MCF 10A (cell line): ENCODE data around the gene MBOAT2. TPM values are rescaled to one million over a fixed set of nuclear protein-coding genes. Genes with fewer than 3 reads are reported as not detected.
A peak's percentile ranks its signal among the peaks of the same experiment; 100 is the strongest.

Experiments
- BruUV-seq: library from RNA; stranded (reverse); fragments of 400-500 nt; replicated peaks from 2 replicates; lab custom pipeline; 2021; lab: Mats Ljungman, UMichigan
- CTCF ChIA-PET: fragments of 300-600 bp; sonication (Branson Sonifier 250); formaldehyde crosslinking; extraction: SDS; loops from one replicate; lab custom pipeline; 2021; ENCODE audit warnings: antibody characterized with exemption, inconsistent platforms; lab: Yijun Ruan, JAX
- POLR2A ChIA-PET: fragments of 300-600, 350-650 bp; sonication (Branson Sonifier 250); formaldehyde crosslinking; extraction: SDS; loops from one replicate; lab custom pipeline; 2020; ENCODE audit warnings: antibody characterized with exemption, inconsistent platforms; lab: Yijun Ruan, JAX
- DNase-seq: peaks from one replicate; pipeline ENCODE4 v3.0.0-alpha.2; 2018; ENCODE audit not compliant: unreplicated experiment
- H3K27ac Mint-ChIP-seq: one replicate; pipeline ENCODE4 v1.8.0; 2022; ENCODE audit warnings: mild to moderate bottlenecking, low read depth, mixed read lengths; ENCODE audit not compliant: unreplicated experiment
- H3K27me3 Mint-ChIP-seq: one replicate; pipeline ENCODE4 v1.8.0; 2022; ENCODE audit warnings: mixed read lengths; ENCODE audit not compliant: insufficient read depth, unreplicated experiment
- H3K36me3 Mint-ChIP-seq: one replicate; pipeline ENCODE4 v1.8.0; 2022; ENCODE audit warnings: mild to moderate bottlenecking, moderate library complexity, mixed read lengths; ENCODE audit not compliant: insufficient read depth, unreplicated experiment
- H3K4me1 Mint-ChIP-seq: one replicate; pipeline ENCODE4 v1.8.0; 2022; ENCODE audit warnings: mixed read lengths; ENCODE audit not compliant: insufficient read depth, unreplicated experiment
- H3K4me3 Mint-ChIP-seq: one replicate; pipeline ENCODE4 v1.8.0; 2022; ENCODE audit warnings: mild to moderate bottlenecking, moderate library complexity, mixed read lengths; ENCODE audit not compliant: unreplicated experiment
- H3K9me3 Mint-ChIP-seq: one replicate; pipeline ENCODE4 v1.8.0; 2022; ENCODE audit warnings: mixed read lengths; ENCODE audit not compliant: unreplicated experiment
- CTCF ChIP-seq: fragments of 200-600 bp; IDR thresholded peaks from one replicate; pipeline ENCODE4 v1.8.0; 2022; ENCODE audit warnings: antibody characterized with exemption, mild to moderate bottlenecking; ENCODE audit not compliant: unreplicated experiment
- intact Hi-C: fragments of 100-400 bp; cut with micrococcal nuclease; formaldehyde crosslinking; loops from 2 replicates; pipeline ENCODE4 v1.14.1; 2022
- total RNA-seq: library from RNA; stranded (reverse); gene quantifications from 2 replicates; pipeline ENCODE4 v1.2.3, GENCODE V29; 2022

Gene MBOAT2
- total RNA-seq, 1 experiment from 2014 or later, result 34.7 TPM

GRCh38 chr2:8827729-8828128, 175.8 kb downstream of the MBOAT2 start:
- Mint-ChIP-seq H3K36me3 (peaks cover 23% of the 10 kb centered on the region), H3K9me3 (no peaks in the 10 kb centered on the region), H3K27me3 (no peaks in the 10 kb centered on the region), H3K4me1 (peaks cover 12% of the 10 kb centered on the region), H3K4me3 (no peak overlapping the region), H3K27ac (no peak overlapping the region)
- POLR2A ChIA-PET, result no interaction called here
- no peak for TF ChIP-seq CTCF
- CTCF ChIA-PET, result interaction anchor here (0.6 kb wide), 1 partner anchor 84 kb away, joined by 4 read pairs; no protein-coding TSS in a partner anchor
- no TSS peak for BruUV-seq
- intact Hi-C loops, result no loop called here
- DNase-seq, result no peak

GRCh38 chr2:8822218-8822617, 181.3 kb downstream of the MBOAT2 start:
- POLR2A ChIA-PET, result interaction anchor here (1.2 to 3.6 kb wide), 4 partner anchors 10 to 488 kb away, joined by 4 to 36 read pairs (median 15); partner anchors contain the start of gene KIDINS220
- Mint-ChIP-seq H3K27ac (peak overlapping the region; percentile 70), H3K9me3 (no peaks in the 10 kb centered on the region), H3K27me3 (no peaks in the 10 kb centered on the region), H3K36me3 (peaks cover 36% of the 10 kb centered on the region), H3K4me1 (peaks cover 21% of the 10 kb centered on the region), H3K4me3 (no peak overlapping the region)
- TF ChIP-seq CTCF, result no peak
- DNase-seq, result peak; percentile 81
- BruUV-seq, result no TSS peak
- intact Hi-C loops, result no loop called here
- CTCF ChIA-PET, result interaction anchor here (0.7 kb wide), 1 partner anchor 9 kb away, joined by 3 read pairs; no protein-coding TSS in a partner anchor

- DNase-seq, result peak; percentile 90
- no peak overlapping the region for H3K4me3 Mint-ChIP-seq
- peak overlapping the region; percentile 70 for H3K27ac Mint-ChIP-seq
- peaks cover 19% of the 10 kb centered on the region for H3K4me1 Mint-ChIP-seq
- CTCF ChIA-PET, result interaction anchor here (0.7 to 1.1 kb wide), 3 partner anchors 15 to 1724 kb away, joined by 3 to 6 read pairs (median 4); no protein-coding TSS in a partner anchor
- H3K9me3 Mint-ChIP-seq, result no peaks in the 10 kb centered on the region
- BruUV-seq, result no TSS peak
- intact Hi-C loops, result no loop called here
- no peak for TF ChIP-seq CTCF
- H3K27me3 Mint-ChIP-seq, result no peaks in the 10 kb centered on the region
- POLR2A ChIA-PET, result interaction anchor here (0.9 to 3.6 kb wide), 6 partner anchors 9 to 489 kb away, joined by 3 to 36 read pairs (median 4); partner anchors contain the start of gene KIDINS220
- H3K36me3 Mint-ChIP-seq, result peaks cover 39% of the 10 kb centered on the region
Observed at GRCh38 chr2:8821276-8822217, 181.9 kb downstream of the MBOAT2 start.

- intact Hi-C loops, result no loop called here
- H3K36me3 Mint-ChIP-seq, result peaks cover 30% of the 10 kb centered on the region
- TF ChIP-seq CTCF, result no peak
- no peaks in the 10 kb centered on the region for H3K27me3 Mint-ChIP-seq
- no TSS peak for BruUV-seq
- H3K4me3 Mint-ChIP-seq, result no peak overlapping the region
- no peak overlapping the region for H3K27ac Mint-ChIP-seq
- H3K4me1 Mint-ChIP-seq, result peaks cover 19% of the 10 kb centered on the region
- no peak for DNase-seq
- ChIA-PET POLR2A (interaction anchor here (0.6 kb wide), 1 partner anchor 183 kb away, joined by 6 read pairs; no protein-coding TSS in a partner anchor), CTCF (no interaction called here)
- no peaks in the 10 kb centered on the region for H3K9me3 Mint-ChIP-seq
Observed at GRCh38 chr2:8819948-8820347, 183.5 kb downstream of the MBOAT2 start.
